ENCODE measurements around the gene XYLT1.

GRCh38 chr16:17261197-17261858 lies 209.4 kb downstream of the XYLT1 start:
- TF ChIP-seq, protein P1, sequence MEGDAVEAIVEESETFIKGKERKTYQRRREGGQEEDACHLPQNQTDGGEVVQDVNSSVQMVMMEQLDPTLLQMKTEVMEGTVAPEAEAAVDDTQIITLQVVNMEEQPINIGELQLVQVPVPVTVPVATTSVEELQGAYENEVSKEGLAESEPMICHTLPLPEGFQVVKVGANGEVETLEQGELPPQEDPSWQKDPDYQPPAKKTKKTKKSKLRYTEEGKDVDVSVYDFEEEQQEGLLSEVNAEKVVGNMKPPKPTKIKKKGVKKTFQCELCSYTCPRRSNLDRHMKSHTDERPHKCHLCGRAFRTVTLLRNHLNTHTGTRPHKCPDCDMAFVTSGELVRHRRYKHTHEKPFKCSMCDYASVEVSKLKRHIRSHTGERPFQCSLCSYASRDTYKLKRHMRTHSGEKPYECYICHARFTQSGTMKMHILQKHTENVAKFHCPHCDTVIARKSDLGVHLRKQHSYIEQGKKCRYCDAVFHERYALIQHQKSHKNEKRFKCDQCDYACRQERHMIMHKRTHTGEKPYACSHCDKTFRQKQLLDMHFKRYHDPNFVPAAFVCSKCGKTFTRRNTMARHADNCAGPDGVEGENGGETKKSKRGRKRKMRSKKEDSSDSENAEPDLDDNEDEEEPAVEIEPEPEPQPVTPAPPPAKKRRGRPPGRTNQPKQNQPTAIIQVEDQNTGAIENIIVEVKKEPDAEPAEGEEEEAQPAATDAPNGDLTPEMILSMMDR (IDR thresholded peaks at IDR 0.05), result no peak
- TF ChIP-seq POLR2A (IDR thresholded peaks at IDR 0.05), result no peak

All from thyroid gland (tissue), 4 donors.